GM21515 (cell line): ENCODE measurements around the gene PCED1B.
"Not testable (repeated sequence)": the region's sequence is repeated elsewhere in the genome, so short reads cannot be mapped to it uniquely, and the experiment has no call there.

Experiments
- ATAC-seq: cut with Tn5 transposase; IDR thresholded peaks from one replicate; pipeline ENCODE4 v1.9.1; 2021; ENCODE audit not compliant: unreplicated experiment

PCED1B gene

GRCh38 chr12:47202176-47202575, 122.8 kb downstream of the PCED1B start:
- ATAC-seq = no peak

DNA sequence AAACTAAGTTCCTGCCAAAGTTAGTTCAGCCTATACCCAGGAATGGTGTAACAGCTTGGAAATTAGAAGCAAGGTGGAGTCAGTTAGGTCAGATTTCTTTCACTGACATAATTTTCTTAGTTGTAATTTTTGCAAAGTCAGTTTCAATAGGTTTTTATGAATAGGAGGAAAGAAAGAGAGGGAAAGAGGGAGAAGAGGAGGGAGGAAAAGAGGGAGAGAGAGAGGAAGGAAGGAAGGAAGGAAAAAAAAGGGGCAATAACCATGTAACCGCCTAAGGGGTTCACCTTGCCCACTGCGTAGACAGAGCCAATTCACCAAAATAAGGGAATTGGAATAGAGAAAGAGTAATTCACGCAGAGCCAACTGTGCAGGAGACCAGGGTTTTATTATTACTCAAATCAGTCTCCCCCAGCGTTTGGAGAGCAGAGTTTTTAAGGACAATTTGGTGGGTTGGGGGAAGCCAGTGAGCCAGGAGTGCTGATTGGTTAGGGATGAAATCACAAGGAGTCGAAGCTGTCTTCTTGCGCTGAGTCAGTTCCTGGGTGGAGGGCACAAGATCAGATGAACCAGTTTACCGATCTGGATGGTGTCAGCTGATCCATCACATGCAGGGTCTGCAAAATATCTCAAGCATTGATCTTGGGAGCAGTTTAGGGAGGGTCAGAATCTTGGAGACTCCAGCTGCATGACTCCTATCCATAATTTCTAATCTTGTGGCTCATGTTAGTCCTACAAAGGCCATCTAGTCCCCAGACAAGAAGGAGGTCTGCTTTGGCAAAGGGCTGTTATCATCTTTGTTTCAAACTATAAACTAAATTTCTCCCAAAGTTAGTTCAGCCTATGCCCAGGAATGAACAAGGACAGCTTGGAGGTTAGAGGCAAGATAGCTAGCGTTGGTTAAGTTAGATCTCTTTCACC, 126.4 kb downstream of the PCED1B start:
- ATAC-seq = no peak

DNA sequence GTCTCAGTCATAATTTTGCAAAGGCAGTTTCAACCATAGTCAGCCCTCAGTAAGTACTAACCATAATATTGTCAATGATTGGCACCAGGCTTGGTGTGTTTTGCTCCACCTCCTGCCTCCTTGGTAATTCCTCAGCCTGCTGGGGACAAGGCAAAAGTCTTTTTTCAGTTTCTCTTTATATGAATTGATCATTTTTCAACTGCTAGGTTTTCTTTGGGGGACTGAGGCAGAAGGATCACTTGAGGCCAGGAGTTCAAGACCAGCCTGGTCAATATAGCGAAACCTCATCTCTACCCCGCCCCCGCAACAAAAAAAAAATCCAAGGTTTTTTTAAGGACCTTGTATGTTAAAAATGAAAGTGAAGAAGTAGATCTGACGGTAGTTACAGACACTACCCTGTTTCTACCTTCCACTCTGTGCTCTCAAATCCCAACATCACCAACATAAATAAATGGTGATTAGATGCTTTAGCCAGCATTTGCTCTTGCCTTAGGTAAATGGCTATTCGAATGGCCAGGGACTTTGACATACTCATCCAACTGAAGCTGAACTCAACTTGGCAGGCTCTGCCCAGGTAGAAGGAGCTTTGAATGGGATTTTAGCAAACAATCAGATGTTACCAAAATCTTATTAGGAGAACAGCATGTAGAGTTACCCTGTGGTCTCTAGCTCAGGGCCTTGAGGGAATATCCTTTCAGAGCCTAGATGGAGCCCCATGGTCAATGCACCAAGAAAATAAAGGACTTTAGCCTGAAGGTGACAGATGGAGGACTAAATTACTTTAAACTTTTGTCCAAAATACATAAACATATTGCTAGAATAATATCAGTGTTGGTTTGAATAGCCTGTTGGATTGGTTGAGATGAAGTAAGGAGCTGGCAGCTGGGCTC, 127.3 kb downstream of the PCED1B start:
- ATAC-seq = no peak

DNA sequence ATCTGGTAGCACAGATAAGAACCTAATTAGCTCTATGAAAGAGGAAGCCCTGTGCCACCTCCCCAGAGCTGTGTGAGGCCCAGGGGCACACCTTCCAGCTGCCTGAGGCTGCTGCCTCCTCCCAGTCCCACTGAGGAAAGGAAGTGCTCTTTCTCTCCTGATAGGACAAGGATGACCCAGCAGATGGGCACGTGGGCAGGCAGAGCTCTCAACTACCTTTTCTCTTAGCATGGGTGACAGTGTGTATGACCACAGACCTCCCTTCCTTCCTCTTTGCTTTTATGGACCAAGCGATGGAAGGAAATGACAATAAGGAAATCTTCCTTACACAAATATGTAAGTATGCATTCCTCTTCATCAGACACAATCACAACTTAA, 127.9 kb downstream of the PCED1B start:
- peak; percentile 56 for ATAC-seq

GRCh38 chr12:47207829-47208248, 128.4 kb downstream of the PCED1B start:
- peak; percentile 75 for ATAC-seq

DNA sequence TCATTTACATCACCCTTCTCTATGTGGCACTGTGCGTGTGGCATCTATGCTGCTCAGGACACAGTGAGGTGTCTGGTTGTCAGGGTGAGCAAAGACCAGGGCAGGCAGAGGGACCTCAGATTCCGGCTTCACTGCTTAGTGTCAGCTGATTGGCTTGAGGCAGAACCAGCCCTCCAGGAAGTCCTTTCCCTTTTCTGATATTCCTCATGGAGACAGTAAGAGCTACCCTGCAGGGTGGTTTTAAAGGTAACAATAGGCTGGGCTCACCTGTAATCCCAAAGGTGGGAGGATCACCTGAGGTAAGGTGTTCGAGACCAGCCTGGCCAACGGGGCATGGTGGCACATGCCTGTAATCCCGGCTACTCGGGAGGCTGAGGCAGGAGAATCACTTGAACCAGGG, 129.6 kb downstream of the PCED1B start:
- no peak for ATAC-seq

DNA sequence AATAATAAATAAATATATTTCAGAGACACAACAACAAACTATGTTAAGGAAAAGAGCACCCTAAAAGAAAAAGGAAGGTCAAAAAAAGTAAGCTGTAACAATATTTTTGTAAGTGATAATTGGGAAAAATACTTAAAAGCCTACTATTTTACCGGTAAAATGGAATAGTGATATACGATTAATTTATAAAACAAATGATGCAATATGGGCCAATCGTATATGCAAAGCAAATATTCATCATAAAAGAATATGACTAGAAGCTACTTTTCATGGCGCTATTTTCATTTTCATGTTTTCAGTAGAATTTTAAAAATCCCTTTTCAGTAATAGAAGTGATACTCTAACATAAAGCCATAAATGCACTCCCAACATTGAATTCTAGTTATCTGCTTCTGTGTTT, 131.4 kb downstream of the PCED1B start:
- no peak for ATAC-seq

GRCh38 chr12:47212701-47213039, 133.2 kb downstream of the PCED1B start:
- no peak for ATAC-seq

DNA sequence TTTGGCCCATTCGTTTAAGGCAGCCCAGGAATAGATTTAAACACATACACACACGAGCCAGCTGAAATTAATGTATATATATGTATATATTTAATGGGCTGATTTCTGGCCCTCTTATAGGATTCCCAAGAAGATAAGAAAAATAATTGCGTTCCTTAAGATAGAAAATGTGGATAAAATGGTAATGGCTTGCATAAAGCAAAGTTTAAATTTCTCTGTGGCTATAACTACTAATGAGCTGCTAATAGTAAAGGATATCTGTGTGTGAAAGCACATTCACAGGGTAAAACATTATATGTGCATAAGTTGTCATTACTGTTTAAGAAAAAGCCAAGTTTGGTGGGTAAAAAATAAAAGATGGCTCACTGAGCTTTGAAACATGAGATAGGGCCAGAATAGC, 134.0 kb downstream of the PCED1B start:
- ATAC-seq = no peak

DNA sequence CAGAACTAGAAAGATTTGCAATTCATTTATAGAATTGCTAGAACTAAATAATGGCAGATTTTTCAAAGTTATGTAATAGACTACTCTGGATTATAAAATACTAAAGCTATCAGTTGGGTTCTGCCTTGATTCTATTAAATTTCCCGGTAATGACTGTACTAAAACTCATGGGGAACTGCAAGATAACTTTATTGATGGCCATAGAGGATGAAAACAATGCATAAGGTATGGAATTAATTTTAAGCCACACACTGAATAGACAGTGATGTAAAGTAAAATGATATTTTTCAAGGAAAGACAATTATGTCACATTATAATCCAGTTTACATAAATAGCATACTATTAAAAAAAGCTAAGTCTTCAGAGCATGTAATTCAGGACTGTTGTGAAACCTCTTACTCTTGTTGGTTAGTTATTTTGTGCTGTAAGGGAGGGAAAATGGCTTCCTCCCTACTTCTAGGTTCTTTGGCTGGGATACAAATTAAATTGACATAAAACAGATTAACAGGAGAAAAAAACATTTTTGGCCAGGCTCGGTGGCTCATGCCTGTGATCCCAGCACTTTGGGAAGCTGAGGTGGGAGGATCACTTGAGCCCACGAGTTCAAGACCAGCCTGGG, 134.7 kb downstream of the PCED1B start:
- ATAC-seq = no peak

- ATAC-seq = no peak
These were observed 135.3 kb downstream of the PCED1B start for GRCh38 chr12:47214771-47215170.

DNA sequence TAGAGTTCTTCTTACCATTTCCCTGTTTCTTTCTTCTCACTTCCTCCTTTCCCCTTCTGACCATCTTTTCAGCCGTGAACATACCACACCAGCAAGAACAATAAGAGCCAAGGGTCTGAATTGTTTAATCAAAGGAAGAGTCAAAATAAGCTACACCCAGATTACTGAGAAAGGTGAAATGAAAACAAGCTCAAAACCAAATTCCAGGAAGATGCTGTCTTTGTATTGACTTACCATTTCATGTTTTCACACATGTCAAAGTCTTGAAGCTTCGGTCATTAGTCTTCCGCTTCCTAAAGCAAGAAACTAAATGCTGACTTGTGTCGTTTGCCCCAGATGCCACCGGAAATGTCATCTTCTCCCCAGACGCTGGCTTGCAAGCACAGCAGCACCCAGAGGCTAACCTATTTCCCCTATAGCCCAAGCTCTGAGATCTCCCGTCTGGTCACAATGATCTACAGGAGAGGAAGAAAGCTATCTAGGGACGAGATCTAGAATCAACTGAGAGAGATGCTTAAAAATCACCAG, 136.8 kb downstream of the PCED1B start:
- ATAC-seq = peak; percentile 72

DNA sequence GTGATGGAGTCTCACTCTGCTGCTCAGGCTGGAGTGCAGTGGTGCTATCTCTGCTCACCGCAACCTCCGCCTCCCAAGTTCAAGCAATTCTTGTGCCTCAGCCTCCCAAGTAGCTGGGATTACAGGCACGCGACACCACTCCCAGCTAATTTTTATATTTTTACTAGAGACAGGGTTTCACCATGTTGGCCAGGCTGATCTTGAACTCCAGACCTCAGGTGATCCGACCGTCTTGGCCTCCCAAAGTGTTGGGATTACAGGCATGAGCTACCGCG, 138.1 kb downstream of the PCED1B start:
- ATAC-seq = not testable (repeated sequence)

GRCh38 chr12:47218191-47218654, 138.8 kb downstream of the PCED1B start:
- no peak for ATAC-seq

DNA sequence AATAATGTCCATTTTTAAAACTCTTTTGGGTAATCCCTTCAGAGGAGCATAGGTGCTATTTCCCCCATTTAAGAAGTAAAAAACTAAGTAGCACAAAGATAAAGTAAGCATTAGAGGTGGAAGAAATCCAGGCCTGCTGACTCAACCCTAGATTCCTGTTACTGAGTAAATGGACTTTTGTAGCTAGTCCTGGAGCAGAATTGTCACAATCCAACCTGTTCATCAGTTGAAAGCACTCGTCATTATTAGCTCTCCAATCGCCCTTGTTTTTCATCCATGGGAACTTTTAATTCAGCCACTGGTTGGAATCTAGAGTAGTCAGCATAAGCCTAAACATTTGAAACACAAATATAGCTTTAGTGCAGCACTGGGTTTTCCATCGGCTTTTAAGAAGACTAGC, 139.8 kb downstream of the PCED1B start:
- ATAC-seq = no peak

DNA sequence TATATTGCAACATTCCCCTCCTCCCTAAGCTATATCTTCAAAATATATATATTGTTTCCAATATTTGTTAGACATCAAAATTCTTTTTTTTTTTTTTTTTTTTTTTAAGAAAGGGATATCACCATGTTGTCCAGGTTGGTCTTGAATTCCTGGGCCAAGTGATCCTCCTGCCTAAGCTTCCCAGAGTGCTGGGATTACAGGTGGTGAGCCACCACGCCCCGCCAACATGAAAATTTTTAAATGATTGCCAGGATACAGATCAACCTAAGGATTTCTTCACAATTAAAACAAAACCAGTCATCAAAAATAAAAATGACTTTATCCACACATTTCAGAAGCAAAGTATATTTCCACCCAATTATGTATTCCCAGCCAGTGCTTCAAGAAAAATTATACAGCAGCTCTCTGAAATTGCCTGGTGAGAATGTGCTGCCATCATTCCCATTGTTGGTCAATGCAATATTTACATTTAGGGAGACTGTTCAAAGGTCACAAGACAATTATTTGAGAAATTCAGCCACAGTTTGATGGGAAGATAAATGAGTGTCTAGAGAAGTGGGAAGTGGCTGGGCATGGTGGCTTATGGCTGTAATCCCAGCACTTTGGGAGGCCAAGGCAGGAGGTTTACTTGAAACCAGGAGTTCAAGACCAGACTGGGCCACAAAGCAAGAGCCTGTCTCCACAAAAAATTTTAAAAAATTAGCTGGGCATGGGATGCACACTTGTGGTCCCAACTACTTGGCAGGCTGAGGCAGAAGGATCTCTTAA, 142.0 kb downstream of the PCED1B start:
- no peak for ATAC-seq

DNA sequence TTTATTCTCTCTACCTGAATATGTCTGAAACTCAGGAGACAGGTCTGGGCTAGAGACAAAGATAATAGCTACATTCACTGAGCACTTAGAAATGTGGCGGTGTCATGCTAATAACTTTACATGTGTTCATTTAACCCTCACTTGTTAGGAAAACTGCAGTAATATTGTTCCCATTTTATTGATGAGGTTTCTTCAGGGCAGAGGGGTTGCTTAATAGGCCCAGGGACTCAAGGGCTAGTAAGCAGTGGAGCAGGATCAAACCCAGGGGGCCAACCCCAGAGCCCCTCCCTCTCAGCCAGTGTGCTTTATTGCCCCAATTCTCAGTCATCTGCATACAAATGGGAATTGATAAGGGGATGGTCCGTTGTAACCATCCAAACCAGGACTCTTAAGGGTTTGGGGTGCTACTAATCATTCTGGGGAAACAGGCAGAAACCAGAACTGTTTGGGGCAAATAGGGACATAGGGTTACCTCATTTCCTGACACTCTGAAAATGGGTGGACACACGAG, 143.2 kb downstream of the PCED1B start:
- ATAC-seq = no peak

DNA sequence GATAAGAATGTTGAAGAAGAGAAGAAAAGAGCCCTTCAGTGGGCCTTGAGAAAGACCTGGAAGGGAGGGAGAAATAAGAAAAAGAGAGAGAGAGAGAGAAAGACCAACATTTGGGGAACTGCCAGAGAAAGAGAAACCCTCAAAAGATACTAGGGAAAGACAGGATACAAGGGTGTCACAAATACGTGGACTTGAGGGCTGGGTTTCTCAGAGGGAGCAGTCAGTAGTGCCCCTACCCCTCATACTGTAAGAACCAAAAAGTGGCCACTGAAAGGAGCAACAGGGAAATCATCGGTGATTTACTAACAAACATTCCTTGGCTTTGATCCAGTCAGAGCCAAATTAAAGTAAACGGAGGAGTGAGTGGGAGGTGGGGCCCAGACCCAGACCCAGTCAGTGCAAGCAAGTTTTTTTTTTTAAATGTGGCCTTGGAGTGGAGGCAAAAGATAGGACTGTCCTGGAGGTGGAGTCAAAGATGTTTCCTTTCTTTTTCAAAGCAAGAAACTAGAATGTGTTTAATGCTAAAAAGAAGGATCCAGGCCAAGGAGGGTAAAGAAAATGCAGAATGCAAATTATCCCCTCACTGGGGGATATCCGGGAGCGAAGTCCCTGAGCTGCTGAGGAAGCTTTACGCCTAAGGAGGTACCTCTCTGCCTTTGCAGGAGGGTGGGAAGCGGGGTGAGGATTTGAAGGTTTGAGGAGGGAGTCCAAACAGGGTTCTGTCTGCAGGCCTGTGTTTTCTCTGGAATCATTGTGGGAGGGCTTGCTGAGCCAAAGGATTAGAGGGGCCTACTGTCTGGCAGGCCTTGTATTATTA, 143.8 kb downstream of the PCED1B start:
- ATAC-seq = no peak

GRCh38 chr12:47223848-47224213, 144.4 kb downstream of the PCED1B start:
- ATAC-seq = no peak
